ENCODE data around the gene KRTAP10-7.
"Not testable (repeated sequence)": the region's sequence is repeated elsewhere in the genome, so short reads cannot be mapped to it uniquely, and the experiment has no call there.

The KRTAP10-7 gene

DNA sequence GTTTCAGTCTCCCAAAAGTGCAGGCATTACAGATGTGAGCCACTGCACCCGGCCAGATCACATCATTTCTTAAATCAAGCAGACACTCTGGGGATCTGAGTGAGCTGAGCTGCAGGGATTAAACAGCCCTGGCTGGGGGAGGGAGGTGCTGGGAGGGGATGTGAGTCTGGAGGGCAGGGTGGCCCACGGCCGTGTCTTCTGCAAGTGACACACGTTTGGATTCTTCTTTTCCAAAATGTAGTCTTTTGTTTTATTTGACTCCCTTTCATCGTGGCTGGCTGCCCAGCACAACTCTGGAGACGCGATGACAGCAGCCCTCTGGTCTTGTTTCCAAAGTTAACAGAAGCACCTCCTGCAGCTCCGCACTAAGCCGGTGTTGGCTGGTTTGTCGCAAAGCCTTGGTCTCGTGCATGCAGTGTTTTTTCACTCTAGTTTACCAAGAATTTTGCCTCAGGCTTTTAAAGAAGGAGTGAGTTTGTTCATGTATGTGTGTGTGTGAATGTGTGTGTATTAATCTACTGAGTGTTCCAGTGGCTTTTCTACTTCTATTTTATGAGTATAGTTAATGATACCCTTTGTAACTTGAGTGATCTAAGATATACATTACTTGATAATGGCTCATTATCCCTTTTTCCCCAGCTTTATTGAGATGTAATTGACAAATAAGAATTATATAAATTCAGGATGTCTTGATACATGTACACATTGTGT lies 17.2 kb upstream of the KRTAP10-7 start:
- in situ Hi-C loops (cut with MboI; ENCODE audit: low pct_unique_long_range_greater_than_20kb, low sequenced_read_pairs, unreplicated experiment) = no loop called here
- no peak for DNase-seq (ENCODE audit: low spot score)
- TF ChIP-seq CTCF (IDR thresholded peaks at IDR 0.05; ENCODE audit: extremely low read depth, insufficient read depth, missing control alignments) = no peak

GRCh38 chr21:44583800-44584147 lies 16.6 kb upstream of the KRTAP10-7 start:
- TF ChIP-seq CTCF (IDR thresholded peaks at IDR 0.05; ENCODE audit: extremely low read depth, insufficient read depth, missing control alignments) = no peak
- DNase-seq (ENCODE audit: low spot score) = no peak
- in situ Hi-C loops (cut with MboI; ENCODE audit: low pct_unique_long_range_greater_than_20kb, low sequenced_read_pairs, unreplicated experiment) = no loop called here

DNA sequence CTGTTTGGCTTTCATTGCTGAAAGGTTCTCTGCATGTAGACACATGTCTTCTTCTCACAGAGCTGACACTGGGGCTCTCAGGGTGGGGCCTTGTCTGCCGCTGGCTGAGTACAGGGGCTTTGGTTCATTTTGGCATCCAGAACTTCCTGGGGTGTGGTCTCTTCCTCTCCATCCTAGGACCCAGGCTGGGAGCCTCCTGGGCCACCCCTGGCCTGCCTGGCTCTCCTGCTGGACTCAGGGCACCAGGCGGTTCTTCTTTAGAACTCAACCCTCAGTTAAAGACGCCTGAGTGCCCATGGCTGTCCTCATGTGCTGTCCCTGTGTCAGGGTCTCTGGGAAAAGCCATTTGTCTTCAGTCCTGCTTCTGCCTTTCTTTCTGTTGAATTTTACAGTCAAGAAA lies 14.5 kb upstream of the KRTAP10-7 start:
- no peak for TF ChIP-seq CTCF (IDR thresholded peaks at IDR 0.05; ENCODE audit: extremely low read depth, insufficient read depth, missing control alignments)
- in situ Hi-C loops (cut with MboI; ENCODE audit: low pct_unique_long_range_greater_than_20kb, low sequenced_read_pairs, unreplicated experiment) = no loop called here
- no peak for DNase-seq (ENCODE audit: low spot score)

DNA sequence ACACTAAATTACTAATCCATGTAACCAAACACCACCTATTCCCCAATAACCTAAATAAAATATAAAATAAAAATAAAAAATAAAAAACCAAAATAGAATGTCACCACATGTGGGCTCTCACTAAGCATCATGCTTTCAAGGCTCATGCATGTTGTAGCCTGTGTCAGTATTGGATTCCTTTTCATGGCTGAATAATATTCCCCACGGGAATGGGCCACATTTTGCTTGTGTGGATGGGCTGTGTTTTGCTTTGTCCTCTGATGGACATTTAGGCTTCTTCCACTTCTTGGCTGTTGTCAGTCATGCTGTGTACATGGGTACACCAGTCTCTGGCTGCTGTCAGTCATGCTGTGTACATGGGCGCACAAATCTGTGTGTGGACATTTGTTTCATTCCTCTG lies 11.3 kb upstream of the KRTAP10-7 start:
- TF ChIP-seq CTCF (IDR thresholded peaks at IDR 0.05; ENCODE audit: extremely low read depth, insufficient read depth, missing control alignments) = no peak
- DNase-seq (ENCODE audit: low spot score) = no peak
- in situ Hi-C loops (cut with MboI; ENCODE audit: low pct_unique_long_range_greater_than_20kb, low sequenced_read_pairs, unreplicated experiment) = no loop called here

- in situ Hi-C loops (cut with MboI; ENCODE audit: low pct_unique_long_range_greater_than_20kb, low sequenced_read_pairs, unreplicated experiment) = no loop called here
- DNase-seq (ENCODE audit: low spot score) = no peak
- no peak for TF ChIP-seq CTCF (IDR thresholded peaks at IDR 0.05; ENCODE audit: extremely low read depth, insufficient read depth, missing control alignments)
Measured at GRCh38 chr21:44589586-44590305, 10.7 kb upstream of the KRTAP10-7 start.

GRCh38 chr21:44590311-44590721 lies 10.1 kb upstream of the KRTAP10-7 start:
- DNase-seq (ENCODE audit: low spot score) = no peak
- no peak for TF ChIP-seq CTCF (IDR thresholded peaks at IDR 0.05; ENCODE audit: extremely low read depth, insufficient read depth, missing control alignments)
- in situ Hi-C loops (cut with MboI; ENCODE audit: low pct_unique_long_range_greater_than_20kb, low sequenced_read_pairs, unreplicated experiment) = no loop called here

DNA sequence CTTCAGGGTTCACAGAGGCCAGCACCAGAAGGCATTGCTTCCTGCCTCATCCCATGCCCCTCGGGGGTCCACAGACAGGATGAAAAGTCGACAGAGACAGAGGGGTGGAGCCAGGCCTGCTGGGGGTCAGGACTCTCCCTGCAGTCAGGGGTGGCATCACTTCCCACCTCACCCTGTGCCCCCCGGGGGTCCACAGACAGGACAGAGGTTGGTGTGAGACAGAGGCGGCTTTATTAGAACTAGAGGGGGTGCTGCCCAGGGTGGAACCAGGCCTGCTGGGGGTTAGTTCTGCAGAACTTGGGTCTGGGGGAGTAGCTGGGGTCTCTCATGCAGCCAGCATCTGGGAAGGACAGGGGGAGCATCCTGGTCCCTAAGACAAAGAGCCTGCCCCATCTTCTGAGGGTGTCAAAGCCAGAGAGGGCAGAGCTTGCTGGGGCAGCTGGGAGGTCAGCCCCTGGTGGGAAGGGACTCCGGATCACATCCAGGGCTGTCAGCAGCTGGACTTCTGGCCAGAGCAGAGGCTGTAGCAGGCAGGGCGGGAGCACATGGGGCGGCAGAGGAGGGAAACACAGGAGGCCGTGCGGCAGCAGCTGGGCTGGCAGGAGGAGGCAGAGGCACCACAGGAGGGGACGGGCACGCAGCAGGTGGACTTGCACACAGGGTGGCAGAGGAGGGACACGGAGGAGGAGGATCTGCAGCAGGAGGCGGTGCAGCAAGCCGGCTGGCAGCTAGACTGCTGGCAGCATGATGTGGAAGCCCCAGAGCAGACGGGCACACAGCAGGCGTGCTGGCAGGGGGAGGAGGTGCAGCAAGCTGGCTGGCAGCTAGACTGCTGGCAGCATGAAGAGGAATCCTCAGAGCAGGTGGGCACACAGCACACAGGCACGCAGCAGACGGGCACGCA lies 9.2 kb upstream of the KRTAP10-7 start:
- in situ Hi-C loops (cut with MboI; ENCODE audit: low pct_unique_long_range_greater_than_20kb, low sequenced_read_pairs, unreplicated experiment); DNase-seq (ENCODE audit: low spot score): not testable (repeated sequence)

DNA sequence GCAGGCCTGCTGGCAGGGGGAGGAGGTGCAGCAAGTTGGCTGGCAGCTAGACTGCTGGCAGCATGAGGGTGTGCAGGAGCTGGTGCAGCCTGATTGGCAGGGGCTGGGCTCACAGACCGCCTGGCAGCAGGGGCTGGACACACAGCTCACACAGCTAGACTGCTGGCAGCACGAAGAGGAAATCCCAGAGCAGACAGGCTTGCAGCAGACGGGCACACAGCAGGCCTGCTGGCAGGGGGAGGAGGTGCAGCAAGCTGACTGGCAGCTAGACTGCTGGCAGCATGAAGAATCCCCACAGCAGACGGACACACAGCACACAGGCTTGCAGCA lies 8.6 kb upstream of the KRTAP10-7 start:
- in situ Hi-C loops (cut with MboI; ENCODE audit: low pct_unique_long_range_greater_than_20kb, low sequenced_read_pairs, unreplicated experiment) = not testable (repeated sequence)

More for the DNA sequence above, 8.6 kb upstream of the KRTAP10-7 start:
- DNase-seq (ENCODE audit: low spot score) = not testable (repeated sequence)
